Heart left ventricle (tissue), 16 donors: Measurements from ENCODE around the gene SPTLC2. TPM values are rescaled to one million over a fixed set of nuclear protein-coding genes. Genes with fewer than 3 reads are reported as not detected.

Experiments
- ATAC-seq, 4 donors: fragments of 200-7000 bp; cut with Tn5 transposase; one replicate each; pipeline ENCODE4 v1.9.1; 2020 to 2022; ENCODE audit warnings: moderate library complexity in 4 of 4, mild to moderate bottlenecking in 3 of 4, moderate number of reproducible peaks in 1 of 4
- DNase-seq, 5 donors: peaks; one replicate each; pipeline ENCODE4 v3.0.0-alpha.2; 2020
- H3K27ac ChIP-seq, 12 donors: fragments of 200-600 bp; sonication (generic) in 4 of 12; one replicate each; pipeline versions ENCODE4 v1.5.0 to v1.8.0; 2016 to 2022; ENCODE audit warnings: mild to moderate bottlenecking in 2 of 12
- H3K27me3 ChIP-seq, 9 donors: fragments of 200-600 bp; sonication (generic) in 2 of 9; one replicate each; pipeline versions ENCODE4 v1.5.1 to v1.8.0; 2016 to 2022; ENCODE audit warnings: mild to moderate bottlenecking in 3 of 9
- H3K36me3 ChIP-seq, 9 donors: fragments of 200-600 bp; sonication (generic) in 2 of 9; one replicate each; pipeline versions ENCODE4 v1.5.0 to v1.8.0; 2018 to 2022; ENCODE audit warnings: mild to moderate bottlenecking in 2 of 9
- H3K4me1 ChIP-seq, 12 donors: fragments of 200-600 bp; sonication (generic) in 4 of 12; one replicate each; pipeline versions ENCODE4 v1.5.0 to v1.8.0; 2016 to 2022; ENCODE audit warnings: mild to moderate bottlenecking in 3 of 12
- H3K4me3 ChIP-seq, 12 donors: fragments of 200-600 bp; sonication (generic) in 4 of 12; one replicate each; pipeline versions ENCODE4 v1.5.0 to v1.8.0; 2017 to 2022; ENCODE audit warnings: mild to moderate bottlenecking in 9 of 12, moderate library complexity in 4 of 12
- H3K9me3 ChIP-seq, 12 donors: fragments of 200-600 bp; sonication (generic) in 4 of 12; one replicate each; pipeline versions ENCODE4 v1.5.0 to v1.8.0; 2016 to 2022; ENCODE audit warnings: mild to moderate bottlenecking in 1 of 12
- POLR2A ChIP-seq, 2 donors: fragments of 450-650 bp; IDR thresholded peaks; one replicate each; pipeline ENCODE4 v1.6.1; 2017; ENCODE audit warnings: antibody characterized with exemption in 2 of 2, mild to moderate bottlenecking in 2 of 2, moderate library complexity in 2 of 2
- WGBS, 4 donors: extraction: QIAGEN DNeasy Blood & Tissue Kit in 2 of 4; methylation state at CpG; one replicate each; pipeline versions ENCODE4 v1.1.5 to v1.1.7; 2013 to 2018; 5-methylcytosine and 5-hydroxymethylcytosine counted together
- intact Hi-C, 10 donors: fragments of 100-400 bp; cut with DNase I; formaldehyde crosslinking; loops; one replicate each; pipeline versions ENCODE4 v1.11.1 to v1.14.2; 2022
- polyA plus RNA-seq, 2 donors: library from polyadenylated mRNA; stranded (reverse); fragments of 200-250 nt; gene quantifications; one replicate each; pipeline ENCODE4 v1.2.3, GENCODE V29; 2013
- total RNA-seq, 9 donors: library from RNA; depleted of rRNA in 2 of 9; stranded (reverse); fragments of >200 nt in 2 of 9; fragmentation: NEBNext Ultra II Directional in 3 of 9; extraction: Animal tissue kit (Norgen Biotek cat#: 25700) in 3 of 9; gene quantifications; one replicate each; pipeline versions ENCODE4 v1.1.0 to v1.2.4, GENCODE V29; 2016 to 2023
- TF ChIP-seq, protein P1 (sequence below), 12 donors: fragments of 200-600 bp; sonication (generic) in 4 of 12; IDR thresholded peaks; one replicate each; pipeline versions ENCODE4 v1.5.0 to v1.8.0; 2018 to 2022; ENCODE audit warnings: antibody characterized with exemption in 12 of 12, mild to moderate bottlenecking in 5 of 12
- donor health status: ischemic (EF 13 %, LVEDD 7.1; RV severe dilation, severe dysfunction).
- donor health status: healthy with polysubstance abuse.
- donor health status: DM: no; HTN: yes; CAD: no.
- donor health status: DM: no; HTN: no; CAD: no.
- donor health status: ischemic (EF 25% LVEDD 6.9; RV normal size, moderate dysfunction).
- donor health status: ischemic (EF 25% LVEDD 5.7; RV mildly dilated, moderate dysfunction).
- donor health status: healthy.
- donor health status: DM: yes; HTN: yes; CAD: no.
- donor health status: ischemic (EF 35%, LVEDD 5.7; RV mildly dilated, moderate dysfunction).
- donor health status: nonischemic (EF 11% LVEDD 7.7; RV severe dilation, severe dysfunction).
- donor health status: DM: yes; HTN: yes; CAD: no.
- donor health status: PGD.
- donor health status: ischemic (EF 29% LVEDD 5.4; RV normal size, mild dysfunction).
- donor health status: nonischemic (EF 23%, LVEDD 6.1; RV moderate dilation, normal function).

Gene SPTLC2
- total and polyA plus RNA-seq, 11 donors: 3.8 to 25.2 (median 11.2) TPM

DNA sequence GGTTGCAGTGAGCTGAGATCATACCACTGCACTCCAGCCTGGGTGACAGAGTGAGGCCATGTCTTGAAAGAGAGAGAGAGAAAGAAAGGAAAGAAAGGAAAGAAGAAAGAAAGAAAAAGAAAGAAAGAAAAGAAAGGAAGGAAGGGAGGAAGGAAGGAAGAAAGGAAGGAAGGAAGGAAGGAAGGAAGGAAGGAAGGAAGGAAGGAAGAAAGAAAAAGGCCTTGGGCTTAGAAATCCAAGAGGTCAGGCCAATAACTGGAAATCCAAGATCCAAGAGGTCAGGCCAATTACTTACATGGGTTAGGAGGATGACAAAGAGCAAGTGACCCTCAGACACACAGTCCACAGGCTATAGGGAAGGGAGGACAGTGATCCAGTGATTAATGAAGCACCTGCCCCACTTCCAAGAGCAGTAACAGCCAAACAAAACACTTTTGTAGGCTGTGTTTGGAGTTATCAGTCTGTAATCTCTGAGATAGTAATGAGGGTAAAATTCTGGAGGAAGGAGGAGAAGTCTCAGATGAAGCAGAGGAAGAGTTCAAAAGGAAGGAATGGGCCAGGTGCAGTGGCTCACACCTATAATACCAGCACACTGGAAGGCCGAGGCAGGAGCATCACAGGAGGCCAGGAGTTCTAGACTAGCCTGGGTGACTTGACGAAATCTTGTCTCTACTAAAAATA, 32.2 kb upstream of the SPTLC2 start:
- H3K36me3 ChIP-seq: no peaks in the 10 kb centered on the region

DNA sequence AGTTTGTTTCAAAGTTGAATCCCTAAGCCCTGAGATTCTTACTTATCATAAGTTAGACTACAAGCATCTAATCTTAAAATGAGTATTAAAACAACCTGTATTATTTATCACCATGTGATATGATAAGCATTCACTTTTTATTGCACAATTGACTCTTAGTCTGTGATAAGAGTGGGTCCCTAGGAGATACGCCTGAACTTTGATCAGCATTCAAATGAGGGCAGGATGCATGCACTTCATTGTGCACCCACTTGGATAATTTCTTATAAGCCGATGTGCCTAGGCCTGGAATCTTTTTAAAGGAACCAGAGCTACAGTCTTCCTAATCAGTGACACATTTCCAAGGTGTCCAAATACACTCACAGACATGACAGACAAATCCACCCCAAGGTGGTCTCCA, 31.4 kb upstream of the SPTLC2 start:
- 72 to 84% (median 80%) methylated on average over 2 of the region's 2 CpGs for WGBS, 4 donors
- no peak for TF ChIP-seq POLR2A (IDR thresholded peaks at IDR 0.05)
- TF ChIP-seq, protein P1, sequence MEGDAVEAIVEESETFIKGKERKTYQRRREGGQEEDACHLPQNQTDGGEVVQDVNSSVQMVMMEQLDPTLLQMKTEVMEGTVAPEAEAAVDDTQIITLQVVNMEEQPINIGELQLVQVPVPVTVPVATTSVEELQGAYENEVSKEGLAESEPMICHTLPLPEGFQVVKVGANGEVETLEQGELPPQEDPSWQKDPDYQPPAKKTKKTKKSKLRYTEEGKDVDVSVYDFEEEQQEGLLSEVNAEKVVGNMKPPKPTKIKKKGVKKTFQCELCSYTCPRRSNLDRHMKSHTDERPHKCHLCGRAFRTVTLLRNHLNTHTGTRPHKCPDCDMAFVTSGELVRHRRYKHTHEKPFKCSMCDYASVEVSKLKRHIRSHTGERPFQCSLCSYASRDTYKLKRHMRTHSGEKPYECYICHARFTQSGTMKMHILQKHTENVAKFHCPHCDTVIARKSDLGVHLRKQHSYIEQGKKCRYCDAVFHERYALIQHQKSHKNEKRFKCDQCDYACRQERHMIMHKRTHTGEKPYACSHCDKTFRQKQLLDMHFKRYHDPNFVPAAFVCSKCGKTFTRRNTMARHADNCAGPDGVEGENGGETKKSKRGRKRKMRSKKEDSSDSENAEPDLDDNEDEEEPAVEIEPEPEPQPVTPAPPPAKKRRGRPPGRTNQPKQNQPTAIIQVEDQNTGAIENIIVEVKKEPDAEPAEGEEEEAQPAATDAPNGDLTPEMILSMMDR (IDR thresholded peaks at IDR 0.05): no peak
- H3K27ac ChIP-seq: no peak overlapping the region
- H3K36me3 ChIP-seq: no peaks in the 10 kb centered on the region
- intact Hi-C loops: no loop called here
- peaks cover 0 to 3% (median 0%) of the 10 kb centered on the region in 12 donors for H3K9me3 ChIP-seq
- no peak overlapping the region for H3K4me3 ChIP-seq
- no peak for DNase-seq
- no peaks in the 10 kb centered on the region for H3K4me1 ChIP-seq
- ATAC-seq: no peak
- H3K27me3 ChIP-seq: no peaks in the 10 kb centered on the region

More for the DNA sequence above, 32.2 kb upstream of the SPTLC2 start:
- Histone ChIP-seq H3K9me3 (peaks cover 0 to 3% (median 0%) of the 10 kb centered on the region in 12 donors), H3K27me3 (no peaks in the 10 kb centered on the region), H3K27ac (no peak overlapping the region), H3K4me3 (no peak overlapping the region), H3K4me1 (no peaks in the 10 kb centered on the region)
- TF ChIP-seq POLR2A (IDR thresholded peaks at IDR 0.05): no peak
- TF ChIP-seq, protein P1 (IDR thresholded peaks at IDR 0.05): no peak
- no peak for DNase-seq
- ATAC-seq: no peak
- intact Hi-C loops: no loop called here
- 47 to 97% (median 92%) methylated on average over 2 of the region's 2 CpGs for WGBS, 4 donors

DNA sequence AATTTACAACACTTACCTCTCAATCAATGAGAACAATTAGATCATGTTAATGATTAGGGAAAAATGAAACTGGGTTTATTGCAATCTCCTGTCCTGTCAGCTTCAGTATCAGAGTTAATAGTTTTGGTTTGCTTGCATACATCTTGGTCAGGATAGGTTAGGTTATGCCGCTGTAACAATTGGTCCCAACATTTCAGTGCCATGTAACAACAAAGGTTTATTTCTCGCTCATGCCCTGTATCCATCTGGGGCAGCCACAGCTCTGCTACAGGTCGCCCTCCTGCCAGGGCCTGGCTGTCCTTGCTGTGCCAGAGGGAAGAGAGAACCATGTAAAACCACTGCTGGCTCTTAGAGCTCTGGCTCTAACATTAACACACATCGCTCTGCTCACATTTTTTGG, 30.5 kb upstream of the SPTLC2 start:
- Histone ChIP-seq H3K36me3 (no peaks in the 10 kb centered on the region), H3K4me3 (no peak overlapping the region), H3K4me1 (peaks cover 0 to 6% (median 4%) of the 10 kb centered on the region in 12 donors), H3K27me3 (no peaks in the 10 kb centered on the region), H3K27ac (no peak overlapping the region), H3K9me3 (peaks cover 0 to 3% (median 0%) of the 10 kb centered on the region in 12 donors)
- 91 to 94% (median 92%) methylated on average over 4 of the region's 4 CpGs for WGBS, 4 donors
- no peak for DNase-seq
- ATAC-seq: no peak
- no peak for TF ChIP-seq POLR2A (IDR thresholded peaks at IDR 0.05)
- TF ChIP-seq, protein P1 (IDR thresholded peaks at IDR 0.05): no peak
- intact Hi-C loops: no loop called here

- intact Hi-C loops: no loop called here
- H3K4me1 ChIP-seq: peaks cover 0 to 16% (median 12%) of the 10 kb centered on the region in 12 donors
- DNase-seq (no peak), ATAC-seq (no peak)
- WGBS, 4 donors: 57 to 59% (median 58%) methylated on average over 15 of the region's 15 CpGs
- no peaks in the 10 kb centered on the region for H3K36me3 ChIP-seq
- TF ChIP-seq, protein P1 (IDR thresholded peaks at IDR 0.05): no peak
- no peak for TF ChIP-seq POLR2A (IDR thresholded peaks at IDR 0.05)
- H3K27me3 ChIP-seq: no peaks in the 10 kb centered on the region
- H3K9me3 ChIP-seq: peaks cover 0 to 3% (median 0%) of the 10 kb centered on the region in 12 donors
- no peak overlapping the region for H3K27ac ChIP-seq
- H3K4me3 ChIP-seq: no peak overlapping the region
These were observed 29.2 kb upstream of the SPTLC2 start for GRCh38 chr14:77645520-77646230.
